Peyer's patch (tissue), 4 donors: ENCODE data around the gene CRELD2.

Source experiments
- POLR2A ChIP-seq, 2 donors: fragments of 450-650 bp; IDR thresholded peaks; one replicate each; pipeline ENCODE4 v1.5.1; 2017; ENCODE audit warnings: antibody characterized with exemption in 2 of 2, mild to moderate bottlenecking in 2 of 2, moderate library complexity in 2 of 2
- TF ChIP-seq, protein P1 (sequence below), 6 experiments: fragments of 450-650 bp in 4 of 6; fragments of 200-600 bp in 2 of 6; sonication (generic) in 1 of 6; IDR thresholded peaks; one replicate each; pipeline ENCODE4 v1.5.1; 2017 to 2019; ENCODE audit warnings: antibody characterized with exemption in 6 of 6, mild to moderate bottlenecking in 3 of 6, moderate library complexity in 1 of 6

- no peak for TF ChIP-seq POLR2A (IDR thresholded peaks at IDR 0.05)
- TF ChIP-seq, protein P1, sequence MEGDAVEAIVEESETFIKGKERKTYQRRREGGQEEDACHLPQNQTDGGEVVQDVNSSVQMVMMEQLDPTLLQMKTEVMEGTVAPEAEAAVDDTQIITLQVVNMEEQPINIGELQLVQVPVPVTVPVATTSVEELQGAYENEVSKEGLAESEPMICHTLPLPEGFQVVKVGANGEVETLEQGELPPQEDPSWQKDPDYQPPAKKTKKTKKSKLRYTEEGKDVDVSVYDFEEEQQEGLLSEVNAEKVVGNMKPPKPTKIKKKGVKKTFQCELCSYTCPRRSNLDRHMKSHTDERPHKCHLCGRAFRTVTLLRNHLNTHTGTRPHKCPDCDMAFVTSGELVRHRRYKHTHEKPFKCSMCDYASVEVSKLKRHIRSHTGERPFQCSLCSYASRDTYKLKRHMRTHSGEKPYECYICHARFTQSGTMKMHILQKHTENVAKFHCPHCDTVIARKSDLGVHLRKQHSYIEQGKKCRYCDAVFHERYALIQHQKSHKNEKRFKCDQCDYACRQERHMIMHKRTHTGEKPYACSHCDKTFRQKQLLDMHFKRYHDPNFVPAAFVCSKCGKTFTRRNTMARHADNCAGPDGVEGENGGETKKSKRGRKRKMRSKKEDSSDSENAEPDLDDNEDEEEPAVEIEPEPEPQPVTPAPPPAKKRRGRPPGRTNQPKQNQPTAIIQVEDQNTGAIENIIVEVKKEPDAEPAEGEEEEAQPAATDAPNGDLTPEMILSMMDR (IDR thresholded peaks at IDR 0.05) = no peak
Observed at GRCh38 chr22:49914256-49914655, 4.2 kb upstream of the CRELD2 start.
